C4-2B (cell line): Measurements from ENCODE around the gene CDK9.

Source experiments
- CTCF ChIP-seq: fragments of 450-650 bp; conservative IDR thresholded peaks from 2 replicates; pipeline ENCODE4 v1.5.1; 2017; ENCODE audit warnings: mild to moderate bottlenecking
- ZFX ChIP-seq: fragments of 450-650 bp; IDR thresholded peaks from 2 replicates; pipeline ENCODE4 v1.6.1; 2017

DNA sequence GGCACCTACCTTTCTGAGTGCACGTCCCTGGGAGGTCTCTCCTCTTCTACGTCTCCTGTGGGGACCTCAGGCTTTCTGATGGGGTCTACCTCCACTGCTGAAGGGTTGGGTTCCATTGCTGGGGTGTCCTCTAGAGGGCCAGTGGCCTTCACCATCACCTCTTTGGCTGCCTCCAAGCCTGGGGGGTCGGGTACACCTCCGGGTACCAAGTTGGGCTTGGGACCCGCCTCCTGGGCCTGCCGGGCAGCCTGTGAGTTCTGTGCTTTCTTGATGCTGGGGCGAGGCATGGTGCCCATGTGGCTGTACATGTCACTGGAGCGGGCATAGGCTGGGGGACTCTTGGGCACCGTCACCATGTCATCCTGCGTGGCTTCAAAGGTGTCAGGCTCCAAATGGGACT is 11.9 kb upstream of the CDK9 start:
- no peak for TF ChIP-seq CTCF
- no peak for TF ChIP-seq ZFX
